Stimulated activated CD8-positive, alpha-beta memory T cell treated with anti-CD3 and anti-CD28 coated beads, Interleukin-15, amount 100 ng/mL, for 1 hour (primary cell): ENCODE data around the gene ITIH1.

Experiments
- DNase-seq: peaks from one replicate; pipeline ENCODE4 v3.0.0-alpha.2; 2020; ENCODE audit warnings: low read depth

Gene ITIH1

DNA sequence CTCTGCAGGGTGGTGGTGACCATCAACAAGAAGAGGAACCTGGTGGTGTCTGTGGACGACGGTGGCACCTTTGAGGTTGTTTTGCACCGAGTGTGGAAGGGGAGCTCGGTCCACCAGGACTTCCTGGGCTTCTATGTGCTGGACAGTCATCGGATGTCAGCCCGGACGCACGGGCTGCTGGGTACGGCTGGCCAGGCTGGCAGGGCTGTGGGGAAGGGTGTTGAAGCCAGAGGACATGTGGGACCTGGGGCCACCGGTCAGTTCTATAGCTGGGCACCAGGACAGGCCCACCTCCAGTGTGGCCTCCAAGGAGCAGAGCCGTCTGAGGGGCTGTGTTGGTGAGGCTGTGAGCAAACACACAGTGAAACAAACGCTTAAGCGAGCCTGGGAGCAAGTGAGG, 13.3 kb downstream of the ITIH1 start:
- no peak for DNase-seq

DNA sequence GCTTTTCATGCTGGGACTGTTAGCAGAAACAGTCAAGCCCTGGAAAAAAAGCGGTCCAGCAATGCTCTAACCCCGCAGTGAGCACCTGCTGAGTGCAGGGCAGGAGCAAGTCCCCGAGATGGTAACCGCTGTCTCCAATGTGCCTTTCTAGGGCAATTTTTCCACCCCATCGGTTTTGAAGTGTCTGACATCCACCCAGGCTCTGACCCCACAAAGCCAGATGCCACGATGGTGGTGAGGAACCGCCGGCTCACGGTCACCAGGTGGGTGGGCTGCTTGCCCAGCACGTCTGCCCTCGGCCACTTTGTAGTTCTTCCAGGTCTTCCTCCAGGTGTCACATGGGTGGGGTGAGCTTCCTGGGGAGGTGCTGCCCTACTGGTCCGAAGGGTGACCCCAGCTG, 14.0 kb downstream of the ITIH1 start:
- no peak for DNase-seq

DNA sequence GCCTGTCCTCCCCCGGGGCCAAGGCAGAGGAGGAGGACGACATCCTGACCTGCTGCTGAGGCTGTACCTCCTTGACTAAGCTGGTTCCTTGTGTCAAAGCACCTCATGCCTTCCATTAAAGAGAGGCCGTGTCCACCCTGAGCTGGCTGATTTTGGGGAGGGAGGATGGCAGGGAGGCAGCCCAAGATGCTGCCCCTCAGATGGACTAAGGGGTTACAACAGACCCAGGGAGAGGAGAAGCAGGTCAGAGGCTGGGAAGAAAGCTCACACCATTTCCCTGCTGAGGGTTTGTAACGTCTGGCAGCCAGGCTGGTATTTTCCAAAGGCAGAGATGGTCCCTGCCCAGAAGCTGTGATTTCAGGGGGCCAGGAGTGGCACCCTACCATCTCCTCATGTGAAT, 14.5 kb downstream of the ITIH1 start:
- DNase-seq, result no peak

DNA sequence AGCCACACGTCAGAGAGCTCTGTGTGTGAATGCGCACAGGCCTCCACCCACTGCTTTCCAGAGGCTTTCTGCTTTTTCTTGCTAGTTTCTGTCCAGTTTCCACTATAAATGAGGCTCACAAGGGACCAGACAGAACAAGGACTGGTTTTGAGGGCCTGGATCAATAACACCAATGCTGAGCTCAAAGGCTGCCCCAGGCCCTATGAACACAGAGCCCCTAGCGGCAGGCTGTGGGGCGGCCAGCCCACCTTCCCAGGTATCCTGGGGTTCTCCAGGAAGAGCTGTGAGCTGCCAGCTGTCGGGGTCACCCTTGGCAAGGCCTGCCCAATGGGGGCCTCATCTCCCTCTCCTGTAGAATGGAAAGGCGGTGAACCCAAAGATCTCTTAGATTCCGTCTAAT, 15.0 kb downstream of the ITIH1 start:
- DNase-seq, result no peak

DNA sequence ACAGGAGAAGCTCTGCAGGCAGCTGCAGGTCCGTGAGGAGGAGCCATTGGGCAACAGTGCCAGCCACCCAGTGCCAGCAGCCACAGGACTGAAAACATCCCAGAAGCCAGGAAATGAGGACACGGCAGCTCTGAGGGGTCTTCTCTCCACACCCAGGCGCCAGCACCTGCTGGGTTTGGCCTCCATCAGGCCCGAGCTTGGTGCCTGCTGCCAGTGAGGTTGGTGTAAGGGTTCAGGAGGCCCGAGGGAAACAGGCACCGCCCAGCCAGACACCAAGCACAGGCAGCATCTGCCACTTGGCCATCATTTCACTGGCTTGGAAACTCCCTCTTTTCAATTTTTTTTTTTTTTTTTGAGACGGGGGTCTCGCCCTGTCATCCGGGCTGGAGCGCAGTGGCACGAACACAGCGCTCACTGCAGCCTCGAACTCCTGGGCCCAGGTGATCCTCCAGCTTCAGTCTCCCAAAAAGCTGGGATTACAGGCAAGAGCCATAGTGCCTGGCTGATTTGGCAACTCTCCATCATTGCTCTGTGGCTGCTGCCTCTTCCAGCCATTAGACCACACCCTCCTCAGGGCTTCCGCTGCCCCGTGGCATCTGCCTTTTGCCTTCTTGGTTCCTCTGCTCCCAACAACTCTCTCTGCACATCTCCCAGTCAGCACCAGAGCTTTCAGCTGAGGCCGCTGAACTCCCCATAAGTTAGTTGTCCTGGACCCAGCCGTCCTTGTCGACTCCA, 15.7 kb downstream of the ITIH1 start:
- DNase-seq, result no peak

DNA sequence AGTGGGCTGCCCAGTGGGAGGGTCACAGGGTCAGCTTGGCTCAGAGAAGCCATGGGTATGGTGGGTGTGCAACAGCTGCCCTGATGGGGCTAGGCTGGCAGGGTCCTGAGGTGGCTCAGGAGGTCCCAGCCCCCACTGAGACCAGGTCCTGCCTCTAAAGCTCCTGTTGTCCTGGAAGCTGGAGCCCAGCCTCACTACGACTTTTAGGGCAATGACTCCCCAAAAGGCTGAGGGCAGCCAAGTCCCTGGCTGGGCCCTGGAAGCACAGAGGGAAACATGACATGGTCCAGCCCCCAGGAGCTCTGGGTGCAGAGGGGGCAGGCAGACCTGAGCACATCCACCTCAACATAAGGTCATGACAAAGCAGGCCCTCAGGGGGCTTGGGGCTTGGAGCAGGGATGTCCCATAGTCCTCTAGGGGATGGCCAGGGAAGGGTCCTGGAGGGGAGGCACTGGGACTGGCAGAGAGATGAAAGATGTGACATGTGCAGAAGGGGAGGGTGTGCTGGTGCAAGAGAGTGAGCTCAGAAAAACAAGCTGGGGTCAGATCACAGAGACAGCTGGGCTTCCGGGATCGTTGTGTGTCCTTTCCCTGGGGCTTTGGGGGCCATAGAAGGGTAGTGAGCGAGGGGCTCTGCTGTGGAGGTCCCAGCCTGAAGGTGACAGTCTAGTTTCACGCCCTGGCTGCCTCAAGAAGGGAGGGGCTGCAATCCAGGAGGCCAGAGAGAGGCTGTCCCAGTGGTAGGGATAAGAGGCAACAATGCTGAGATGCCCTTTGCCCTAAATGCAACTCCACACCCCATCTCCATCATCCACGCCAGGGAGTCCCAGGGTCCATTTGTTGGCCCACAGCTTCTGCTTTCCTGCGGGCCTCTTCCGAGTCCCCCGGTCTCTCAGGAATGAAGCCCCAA, 16.6 kb downstream of the ITIH1 start:
- no peak for DNase-seq

DNA sequence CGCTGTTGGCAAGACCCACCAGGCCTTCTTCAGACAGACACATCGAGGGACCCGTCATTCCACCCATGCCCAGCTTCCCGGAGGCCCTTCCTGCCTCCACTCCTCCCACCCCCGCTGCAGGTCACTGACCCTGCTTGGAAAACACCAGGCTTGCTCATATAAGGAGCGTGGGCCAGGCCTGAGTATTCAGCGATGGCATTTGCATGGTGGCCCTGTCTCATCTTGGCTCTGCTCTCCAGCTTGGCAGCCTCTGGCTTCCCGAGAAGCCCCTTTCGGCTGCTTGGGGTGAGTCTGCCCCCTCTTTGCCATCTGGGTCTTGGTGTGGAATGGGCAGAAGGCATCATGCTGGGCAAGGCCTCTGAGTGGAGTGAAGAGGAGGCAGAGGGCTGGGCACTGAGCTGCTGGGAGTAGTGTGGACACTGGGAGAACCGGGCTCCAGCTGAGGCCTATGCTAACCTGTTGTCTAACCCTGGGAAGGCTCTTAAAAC, 17.3 kb downstream of the ITIH1 start, which contains the start of gene ITIH3:
Gene ITIH3, plus strand, starts transcription at position 185 of the 488 bp plus-strand sequence. Its CDS starts 8 bp downstream, at position 193.
- no peak for DNase-seq

DNA sequence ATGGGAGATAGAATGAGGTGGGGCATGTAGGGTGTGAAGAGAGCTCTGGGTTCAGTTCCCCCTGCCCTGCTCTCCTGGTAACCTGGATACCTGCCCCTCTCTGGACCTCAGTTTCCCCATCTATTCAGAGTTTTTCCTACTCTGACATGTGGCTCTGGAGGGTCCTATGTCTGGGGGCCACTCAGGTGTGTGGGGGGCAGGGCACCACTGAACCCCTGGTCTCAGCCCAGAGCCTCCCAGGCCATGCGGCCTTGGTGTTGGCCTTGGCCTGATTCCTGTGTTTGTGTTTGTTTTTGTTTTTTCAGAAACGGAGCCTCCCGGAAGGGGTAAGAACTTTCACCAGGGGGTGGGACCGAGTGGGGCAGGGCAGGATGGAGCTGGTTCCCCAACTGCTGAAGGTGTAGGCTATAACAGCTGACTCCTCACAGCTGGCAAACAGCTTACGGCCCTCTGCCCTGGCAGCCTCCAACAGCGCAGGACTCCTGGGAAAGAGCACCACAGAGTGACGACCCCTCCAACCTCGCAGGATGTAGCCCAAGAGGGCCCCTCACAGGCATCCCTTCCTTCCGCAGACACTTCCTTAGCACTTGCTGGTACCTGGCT, 18.0 kb downstream of the ITIH1 start:
- DNase-seq, result no peak

DNA sequence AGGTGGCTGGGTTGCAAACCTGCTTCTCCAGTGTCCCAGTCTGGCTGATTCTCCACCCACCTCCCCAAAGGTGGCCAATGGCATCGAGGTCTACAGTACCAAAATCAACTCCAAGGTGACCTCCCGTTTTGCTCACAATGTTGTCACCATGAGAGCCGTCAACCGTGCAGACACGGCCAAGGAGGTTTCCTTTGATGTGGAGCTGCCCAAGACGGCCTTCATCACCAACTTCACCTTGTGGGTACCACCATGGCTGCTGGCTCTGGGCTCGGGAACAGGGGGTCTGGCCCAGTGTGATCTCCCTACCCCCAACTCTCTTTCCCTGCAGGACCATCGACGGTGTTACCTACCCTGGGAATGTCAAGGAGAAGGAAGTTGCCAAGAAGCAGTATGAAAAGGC, 19.0 kb downstream of the ITIH1 start:
- no peak for DNase-seq

DNA sequence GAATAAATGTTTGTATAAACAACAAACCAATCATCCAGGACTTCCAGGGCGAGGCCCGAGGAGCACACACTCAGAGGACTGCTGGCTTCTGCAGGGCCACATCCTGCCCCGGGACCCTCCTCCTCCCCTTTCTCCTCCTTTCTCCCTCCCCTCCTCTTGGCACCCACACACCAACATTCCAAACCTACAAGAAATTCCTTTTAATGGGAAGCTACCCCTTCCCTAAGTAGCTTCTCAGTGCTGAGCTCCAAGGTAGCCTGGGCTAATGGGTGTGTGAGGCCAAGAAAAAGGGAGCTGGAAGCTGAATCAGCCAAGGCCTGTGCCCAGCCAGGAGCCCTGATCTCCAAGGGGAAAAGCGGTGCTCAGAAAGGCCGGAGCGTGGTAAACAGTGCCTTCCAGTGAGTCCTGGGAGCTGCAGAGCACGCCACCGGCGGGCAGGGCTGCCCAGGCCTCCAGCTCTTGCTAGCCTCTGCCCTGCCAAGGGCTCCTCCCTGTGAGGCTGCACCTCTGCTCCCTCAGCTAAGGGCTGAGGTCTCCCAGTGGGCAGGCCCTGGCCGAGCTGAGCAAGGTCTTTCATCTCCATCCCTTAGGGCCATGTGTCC, 21.1 kb downstream of the ITIH1 start:
- DNase-seq, result no peak

DNA sequence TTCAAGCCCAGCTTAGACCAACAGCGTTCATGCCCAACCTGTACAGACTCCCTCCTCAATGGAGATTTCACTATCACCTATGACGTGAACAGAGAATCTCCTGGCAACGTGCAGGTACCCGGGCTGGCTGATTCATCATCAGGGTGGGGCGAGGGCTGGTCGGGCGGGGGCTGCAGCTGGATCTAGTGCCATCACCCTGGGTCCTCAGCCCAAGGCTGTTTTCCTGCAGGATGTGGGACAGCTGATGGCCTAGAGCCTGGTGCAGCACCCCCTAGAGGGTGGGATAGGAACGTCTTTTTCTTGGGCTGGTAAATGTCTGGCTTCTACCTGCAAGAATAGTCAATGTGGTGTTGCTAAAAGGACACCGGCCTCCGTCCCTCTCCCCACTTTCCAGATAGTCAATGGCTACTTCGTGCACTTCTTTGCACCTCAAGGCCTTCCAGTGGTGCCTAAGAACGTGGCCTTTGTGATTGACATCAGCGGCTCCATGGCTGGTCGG, 21.6 kb downstream of the ITIH1 start:
- DNase-seq, result no peak

DNA sequence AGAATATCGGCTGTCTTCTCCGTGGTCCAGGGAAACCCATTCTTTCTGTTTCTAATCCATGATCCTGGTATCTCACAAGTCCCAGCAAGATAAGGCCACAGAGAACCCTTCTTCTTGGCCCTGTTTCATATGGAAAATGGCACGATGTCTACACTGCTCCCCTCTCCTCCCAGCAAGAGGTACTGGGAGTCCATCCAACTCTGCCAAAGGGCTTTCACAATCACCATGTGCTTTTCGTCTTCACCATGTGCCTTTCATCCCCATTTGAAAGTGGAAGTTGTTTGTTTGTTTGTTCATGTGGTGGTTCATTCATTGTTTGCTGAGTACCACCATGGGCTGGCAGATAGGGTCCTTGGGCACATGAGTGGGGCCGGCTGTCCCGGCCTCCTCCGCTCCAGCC, 22.7 kb downstream of the ITIH1 start:
- DNase-seq, result no peak

DNA sequence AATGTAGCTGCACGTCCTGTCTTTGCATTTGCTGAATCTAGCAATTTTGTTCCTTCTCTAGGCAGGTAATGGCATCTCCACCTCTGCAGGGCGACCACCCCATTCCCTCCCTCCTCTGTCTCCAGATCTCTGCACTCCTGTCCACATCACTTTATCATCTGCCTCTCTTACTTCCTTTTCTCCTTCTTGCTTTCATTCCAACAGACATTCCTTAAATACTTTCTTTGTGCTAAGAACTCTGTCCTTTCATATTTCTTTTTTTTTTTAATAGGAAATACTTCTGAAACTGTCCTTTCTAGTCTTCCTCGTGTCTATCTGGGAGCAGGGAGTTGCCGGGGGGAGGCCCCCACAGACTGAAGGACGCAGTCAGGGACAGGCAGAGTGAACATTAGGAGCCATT, 24.4 kb downstream of the ITIH1 start:
- no peak for DNase-seq

DNA sequence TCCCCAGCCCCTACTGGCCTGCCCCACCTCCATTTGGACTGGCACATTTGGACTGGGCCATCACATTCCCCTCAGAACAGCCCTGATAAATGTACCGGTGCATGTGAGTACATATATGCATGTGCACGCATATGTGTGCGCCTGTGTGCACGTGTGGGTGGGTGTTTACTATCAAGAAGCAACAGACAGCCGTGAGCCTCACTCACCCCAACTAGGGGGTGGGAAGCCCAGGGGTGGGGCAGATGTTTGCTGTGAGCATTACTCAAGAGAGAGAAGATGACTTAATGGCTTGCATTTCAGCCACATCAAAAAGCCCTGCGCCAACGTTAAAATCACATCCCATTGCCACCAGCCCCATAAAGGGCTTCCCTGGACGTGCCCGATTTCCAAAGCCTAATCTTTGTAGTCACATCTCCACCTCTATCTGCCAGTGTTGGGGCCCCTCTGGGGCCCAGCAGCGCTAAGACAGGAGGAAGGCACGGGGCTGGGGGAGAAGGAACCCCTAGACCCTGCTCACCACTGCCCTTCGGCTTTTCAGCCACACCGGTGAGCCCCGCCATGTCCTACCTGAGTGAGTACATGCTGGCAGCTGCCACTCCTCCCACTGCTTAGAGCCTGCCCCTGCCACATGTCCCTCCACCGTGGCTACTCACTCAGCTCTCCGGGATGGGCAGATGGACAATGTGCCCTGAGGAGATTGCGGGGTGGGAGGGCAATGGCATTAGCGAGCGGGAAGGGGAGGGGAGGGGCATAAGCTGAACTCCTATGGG, 28.1 kb downstream of the ITIH1 start:
- no peak for DNase-seq

DNA sequence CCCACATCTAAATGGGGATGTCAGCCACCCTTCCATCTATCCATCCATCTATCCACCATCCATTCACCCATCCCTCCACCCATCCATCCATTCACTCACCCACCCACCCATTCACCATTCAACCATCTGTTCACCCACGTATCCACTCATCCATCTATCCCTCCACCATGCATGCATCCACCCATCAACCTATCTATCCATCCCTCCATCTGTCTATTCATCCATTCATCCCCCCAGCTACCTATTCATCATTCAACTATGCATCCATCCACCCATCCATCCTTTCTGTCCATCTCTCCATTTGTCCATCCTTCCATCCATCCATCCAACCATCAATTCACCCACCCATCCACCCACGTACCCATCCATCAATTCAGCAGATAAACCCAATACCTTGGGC, 31.8 kb downstream of the ITIH1 start:
- DNase-seq, result no peak

DNA sequence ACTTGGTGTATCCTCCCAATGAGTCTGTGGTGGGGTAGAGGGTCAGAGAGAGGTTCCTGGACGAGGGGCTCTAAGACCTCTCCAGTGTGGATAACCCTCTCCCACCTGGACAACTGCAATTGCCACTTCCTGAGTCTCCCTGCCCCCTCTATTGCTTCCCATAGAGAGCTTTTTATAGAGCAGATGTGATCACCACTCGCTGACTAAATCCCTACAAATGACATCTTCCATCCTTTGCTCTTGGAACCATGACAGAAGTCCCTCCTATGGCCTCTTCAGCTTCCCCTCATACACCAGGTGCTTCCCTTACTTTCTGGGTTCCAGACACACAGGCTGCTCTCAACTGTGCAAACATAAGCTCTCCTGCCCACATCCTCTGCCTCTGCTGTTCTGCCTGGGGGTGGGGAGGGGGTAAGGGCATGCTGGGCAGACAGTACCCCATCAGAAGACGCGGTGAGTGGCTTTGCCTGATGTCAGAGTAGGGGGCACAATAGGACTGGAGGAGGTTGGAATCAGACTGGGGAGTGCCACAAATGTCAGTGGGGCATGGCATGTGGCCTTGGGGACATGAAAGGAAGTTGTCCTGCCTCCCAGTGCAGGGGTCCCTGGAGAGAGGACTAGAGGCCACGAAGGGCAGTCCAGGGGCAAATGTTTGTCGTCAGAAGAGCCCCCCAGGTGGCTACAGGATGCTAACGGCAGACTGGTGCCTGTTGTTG, 32.4 kb downstream of the ITIH1 start:
- DNase-seq, result no peak

DNA sequence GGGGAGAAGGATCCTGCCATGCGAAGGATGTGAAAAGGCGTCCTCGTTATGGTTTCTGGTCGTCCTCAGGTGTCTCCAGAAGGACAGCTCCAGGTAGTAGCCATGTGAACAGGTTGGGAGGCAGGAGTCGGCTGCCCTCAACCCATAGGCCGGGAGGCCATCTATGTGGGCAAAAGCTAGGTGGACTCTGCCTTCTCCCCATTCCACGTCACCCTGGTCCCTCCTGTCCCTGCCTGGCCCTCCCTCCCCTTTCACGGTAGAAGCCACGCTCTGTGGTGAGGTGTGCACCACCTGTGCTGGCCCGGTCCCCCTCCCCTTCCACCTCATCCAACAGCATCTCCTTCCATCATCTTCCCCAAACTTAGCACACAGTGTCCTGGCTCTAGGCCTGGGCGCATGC, 33.5 kb downstream of the ITIH1 start:
- DNase-seq, result no peak

DNA sequence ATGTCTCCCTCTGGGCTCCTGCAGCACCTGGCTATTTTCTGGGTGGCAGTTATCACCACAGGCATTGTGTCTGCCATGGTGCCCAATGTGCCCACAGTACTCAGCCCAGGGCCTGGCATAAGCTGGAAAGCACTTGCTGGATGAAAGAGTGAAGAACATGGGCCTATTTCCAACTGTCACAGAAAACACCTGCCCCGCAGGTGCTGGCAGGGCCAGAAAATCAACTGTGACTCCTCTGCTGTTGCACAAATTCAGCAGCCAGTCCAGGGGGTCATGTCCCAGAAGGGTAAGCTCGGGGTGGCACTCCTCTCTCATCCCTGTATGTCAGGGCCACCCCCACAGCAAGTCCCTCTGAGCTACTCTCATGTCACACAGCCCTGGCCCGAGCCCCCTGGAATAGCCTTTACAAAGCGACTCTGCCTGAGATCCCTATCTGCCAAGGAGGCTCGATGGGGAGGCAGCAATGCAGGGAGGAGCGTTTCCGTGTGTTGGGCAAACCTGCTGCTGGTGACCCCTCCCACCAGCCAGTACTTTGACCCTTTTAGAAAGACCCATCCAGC, 34.1 kb downstream of the ITIH1 start:
- DNase-seq, result no peak

DNA sequence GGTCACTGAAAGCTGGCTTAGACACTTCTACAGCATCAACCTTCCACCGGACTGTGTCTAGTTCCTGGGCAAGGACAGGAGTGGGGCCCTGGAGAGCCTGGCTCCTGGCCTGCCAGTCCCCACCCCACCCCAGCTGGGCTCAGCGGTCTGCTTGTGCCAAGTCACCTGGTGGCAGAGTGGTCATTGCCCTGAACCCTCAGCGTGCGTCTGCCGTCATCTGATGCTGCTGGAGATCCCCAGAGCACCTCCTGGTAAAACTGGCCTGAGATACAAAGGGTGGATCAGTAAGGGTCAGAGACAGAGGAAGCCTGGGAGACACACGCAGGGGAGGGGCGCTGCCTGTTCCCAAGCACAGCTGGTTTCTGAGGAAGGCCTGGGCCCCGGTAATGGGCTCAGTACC, 36.4 kb downstream of the ITIH1 start:
- DNase-seq, result no peak

DNA sequence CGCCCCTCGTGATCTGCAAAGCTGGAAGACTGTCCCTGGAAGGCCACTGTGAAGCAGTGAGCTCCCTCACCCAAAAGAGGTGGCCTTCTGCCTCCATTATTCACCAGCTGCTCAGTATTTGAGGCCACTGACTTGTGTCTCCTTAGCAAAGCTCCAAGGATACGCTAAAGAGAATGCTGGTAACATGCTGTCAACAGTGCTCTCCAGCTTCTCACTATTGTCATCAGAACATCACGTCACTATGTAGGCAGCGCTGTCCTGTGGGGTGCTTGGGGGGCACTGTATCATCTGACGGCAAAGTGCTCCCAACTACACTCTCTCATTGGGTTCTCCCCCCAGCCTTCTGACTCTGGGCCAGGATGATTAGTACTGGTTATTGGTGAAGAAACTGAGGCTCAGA, 38.8 kb downstream of the ITIH1 start:
- DNase-seq, result no peak
